ENCODE results near the gene FAM209A. TPM values are rescaled to one million over a fixed set of nuclear protein-coding genes. Genes with fewer than 3 reads are reported as not detected.
"Not testable (repeated sequence)": the region's sequence is repeated elsewhere in the genome, so short reads cannot be mapped to it uniquely, and the experiment has no call there.

FAM209A gene
- not detected for polyA plus RNA-seq (2013, experiment 1 of 4)
- not detected for polyA plus RNA-seq (2013, experiment 2 of 4)
- polyA plus RNA-seq (2013, experiment 3 of 4), result not detected
- polyA plus RNA-seq (2013, experiment 4 of 4), result 0.32 TPM

- not testable (repeated sequence) for H3K9me3 ChIP-seq (ENCODE audit: control insufficient read depth, low read length)
- 92 to 94% methylated on average over 6 to 7 of the region's 7 CpGs for WGBS, 2 experiments
Observed at GRCh38 chr20:56524444-56524843, at the start of gene FAM209A. TSS of gene FAM209A (plus strand) at chr20:56524744. CDS start at chr20:56524809, 65 bp downstream.

GRCh38 chr20:56483970-56484369, 40.6 kb upstream of the FAM209A start:
- H3K27me3 ChIP-seq (ENCODE audit: control insufficient read depth, insufficient read depth, low read length, poor library complexity, severe bottlenecking), result no peaks in the 10 kb centered on the region
- no peaks in the 10 kb centered on the region for H3K9me3 ChIP-seq (ENCODE audit: control insufficient read depth, low read length)
- H3K27ac ChIP-seq (ENCODE audit: insufficient read depth, low read depth, low read length, poor library complexity, severe bottlenecking), result no peak overlapping the region
- H3K4me1 ChIP-seq (ENCODE audit: control insufficient read depth, insufficient read depth, low read length), result no peaks in the 10 kb centered on the region
- H3K4me3 ChIP-seq (ENCODE audit: insufficient read depth, low read depth, low read length), result no peak overlapping the region
- 93 to 97% methylated on average over 6 to 7 of the region's 7 CpGs for WGBS, 2 experiments
- peaks cover 33% of the 10 kb centered on the region for H3K36me3 ChIP-seq (ENCODE audit: control insufficient read depth, insufficient read depth, low read length)

More at GRCh38 chr20:56524444-56524843, at the start of gene FAM209A:
- H3K36me3 ChIP-seq (ENCODE audit: control insufficient read depth, insufficient read depth, low read length), result peaks cover 16% of the 10 kb centered on the region
- H3K4me1 ChIP-seq (ENCODE audit: control insufficient read depth, insufficient read depth, low read length); H3K4me3 ChIP-seq (ENCODE audit: insufficient read depth, low read depth, low read length); H3K27me3 ChIP-seq (ENCODE audit: control insufficient read depth, insufficient read depth, low read length, poor library complexity, severe bottlenecking); H3K27ac ChIP-seq (ENCODE audit: insufficient read depth, low read depth, low read length, poor library complexity, severe bottlenecking): not testable (repeated sequence)

- H3K36me3 ChIP-seq (ENCODE audit: control insufficient read depth, insufficient read depth, low read length), result peaks cover 13% of the 10 kb centered on the region
Observed at GRCh38 chr20:56487216-56487615, 37.3 kb upstream of the FAM209A start.

GRCh38 chr20:56488566-56488965, 36.0 kb upstream of the FAM209A start:
- H3K27ac ChIP-seq (ENCODE audit: insufficient read depth, low read depth, low read length, poor library complexity, severe bottlenecking), result no peak overlapping the region
- no peak overlapping the region for H3K4me3 ChIP-seq (ENCODE audit: insufficient read depth, low read depth, low read length)
- no peaks in the 10 kb centered on the region for H3K4me1 ChIP-seq (ENCODE audit: control insufficient read depth, insufficient read depth, low read length)
- peaks cover 13% of the 10 kb centered on the region for H3K36me3 ChIP-seq (ENCODE audit: control insufficient read depth, insufficient read depth, low read length)
- no peaks in the 10 kb centered on the region for H3K27me3 ChIP-seq (ENCODE audit: control insufficient read depth, insufficient read depth, low read length, poor library complexity, severe bottlenecking)
- WGBS, 2 experiments, result 90 to 91% methylated on average over 5 of the region's 5 CpGs
- no peaks in the 10 kb centered on the region for H3K9me3 ChIP-seq (ENCODE audit: control insufficient read depth, low read length)

More at GRCh38 chr20:56487216-56487615, 37.3 kb upstream of the FAM209A start:
- H3K27me3 ChIP-seq (ENCODE audit: control insufficient read depth, insufficient read depth, low read length, poor library complexity, severe bottlenecking), result no peaks in the 10 kb centered on the region
- H3K4me1 ChIP-seq (ENCODE audit: control insufficient read depth, insufficient read depth, low read length), result no peaks in the 10 kb centered on the region
- no peak overlapping the region for H3K4me3 ChIP-seq (ENCODE audit: insufficient read depth, low read depth, low read length)
- H3K27ac ChIP-seq (ENCODE audit: insufficient read depth, low read depth, low read length, poor library complexity, severe bottlenecking), result no peak overlapping the region
- H3K9me3 ChIP-seq (ENCODE audit: control insufficient read depth, low read length), result no peaks in the 10 kb centered on the region
- 94 to 97% methylated on average over 11 of the region's 11 CpGs for WGBS, 2 experiments

GRCh38 chr20:56501116-56501515, 23.4 kb upstream of the FAM209A start:
- Histone ChIP-seq H3K4me3 (ENCODE audit: insufficient read depth, low read depth, low read length) (no peak overlapping the region), H3K9me3 (ENCODE audit: control insufficient read depth, low read length) (no peaks in the 10 kb centered on the region), H3K4me1 (ENCODE audit: control insufficient read depth, insufficient read depth, low read length) (no peaks in the 10 kb centered on the region), H3K27ac (ENCODE audit: insufficient read depth, low read depth, low read length, poor library complexity, severe bottlenecking) (no peak overlapping the region), H3K36me3 (ENCODE audit: control insufficient read depth, insufficient read depth, low read length) (no peaks in the 10 kb centered on the region), H3K27me3 (ENCODE audit: control insufficient read depth, insufficient read depth, low read length, poor library complexity, severe bottlenecking) (no peaks in the 10 kb centered on the region)
- 83 to 100% methylated on average over 1 of the region's 1 CpG for WGBS, 2 experiments

GRCh38 chr20:56503916-56504315, 20.6 kb upstream of the FAM209A start:
- no peaks in the 10 kb centered on the region for H3K27me3 ChIP-seq (ENCODE audit: control insufficient read depth, insufficient read depth, low read length, poor library complexity, severe bottlenecking)
- H3K9me3 ChIP-seq (ENCODE audit: control insufficient read depth, low read length), result no peaks in the 10 kb centered on the region
- H3K4me1 ChIP-seq (ENCODE audit: control insufficient read depth, insufficient read depth, low read length), result no peaks in the 10 kb centered on the region
- H3K36me3 ChIP-seq (ENCODE audit: control insufficient read depth, insufficient read depth, low read length), result no peaks in the 10 kb centered on the region
- H3K4me3 ChIP-seq (ENCODE audit: insufficient read depth, low read depth, low read length), result no peak overlapping the region
- WGBS, 2 experiments, result 92 to 94% methylated on average over 8 of the region's 8 CpGs
- H3K27ac ChIP-seq (ENCODE audit: insufficient read depth, low read depth, low read length, poor library complexity, severe bottlenecking), result no peak overlapping the region

GRCh38 chr20:56504373-56505005, 20.1 kb upstream of the FAM209A start:
- Histone ChIP-seq H3K27me3 (ENCODE audit: control insufficient read depth, insufficient read depth, low read length, poor library complexity, severe bottlenecking) (no peaks in the 10 kb centered on the region), H3K4me3 (ENCODE audit: insufficient read depth, low read depth, low read length) (no peak overlapping the region), H3K9me3 (ENCODE audit: control insufficient read depth, low read length) (no peaks in the 10 kb centered on the region), H3K36me3 (ENCODE audit: control insufficient read depth, insufficient read depth, low read length) (no peaks in the 10 kb centered on the region), H3K4me1 (ENCODE audit: control insufficient read depth, insufficient read depth, low read length) (no peaks in the 10 kb centered on the region), H3K27ac (ENCODE audit: insufficient read depth, low read depth, low read length, poor library complexity, severe bottlenecking) (no peak overlapping the region)
- 84 to 85% methylated on average over 9 of the region's 9 CpGs for WGBS, 2 experiments

- no peak overlapping the region for H3K27ac ChIP-seq (ENCODE audit: insufficient read depth, low read depth, low read length, poor library complexity, severe bottlenecking)
- H3K4me1 ChIP-seq (ENCODE audit: control insufficient read depth, insufficient read depth, low read length), result no peaks in the 10 kb centered on the region
- no peak overlapping the region for H3K4me3 ChIP-seq (ENCODE audit: insufficient read depth, low read depth, low read length)
- WGBS, 2 experiments, result 80 to 85% methylated on average over 3 of the region's 3 CpGs
- no peaks in the 10 kb centered on the region for H3K9me3 ChIP-seq (ENCODE audit: control insufficient read depth, low read length)
- H3K27me3 ChIP-seq (ENCODE audit: control insufficient read depth, insufficient read depth, low read length, poor library complexity, severe bottlenecking), result no peaks in the 10 kb centered on the region
- H3K36me3 ChIP-seq (ENCODE audit: control insufficient read depth, insufficient read depth, low read length), result no peaks in the 10 kb centered on the region
Observed at GRCh38 chr20:56506103-56506502, 18.4 kb upstream of the FAM209A start.

GRCh38 chr20:56511926-56512325, 12.6 kb upstream of the FAM209A start:
- 93 to 94% methylated on average over 10 of the region's 10 CpGs for WGBS, 2 experiments
- peaks cover 3% of the 10 kb centered on the region for H3K36me3 ChIP-seq (ENCODE audit: control insufficient read depth, insufficient read depth, low read length)
- H3K4me3 ChIP-seq (ENCODE audit: insufficient read depth, low read depth, low read length), result no peak overlapping the region
- no peaks in the 10 kb centered on the region for H3K9me3 ChIP-seq (ENCODE audit: control insufficient read depth, low read length)
- no peaks in the 10 kb centered on the region for H3K4me1 ChIP-seq (ENCODE audit: control insufficient read depth, insufficient read depth, low read length)
- no peaks in the 10 kb centered on the region for H3K27me3 ChIP-seq (ENCODE audit: control insufficient read depth, insufficient read depth, low read length, poor library complexity, severe bottlenecking)
- no peak overlapping the region for H3K27ac ChIP-seq (ENCODE audit: insufficient read depth, low read depth, low read length, poor library complexity, severe bottlenecking)

- no peak overlapping the region for H3K4me3 ChIP-seq (ENCODE audit: insufficient read depth, low read depth, low read length)
- peaks cover 13% of the 10 kb centered on the region for H3K36me3 ChIP-seq (ENCODE audit: control insufficient read depth, insufficient read depth, low read length)
- H3K9me3 ChIP-seq (ENCODE audit: control insufficient read depth, low read length), result no peaks in the 10 kb centered on the region
- 90 to 93% methylated on average over 22 of the region's 22 CpGs for WGBS, 2 experiments
- H3K27ac ChIP-seq (ENCODE audit: insufficient read depth, low read depth, low read length, poor library complexity, severe bottlenecking), result no peak overlapping the region
- no peaks in the 10 kb centered on the region for H3K4me1 ChIP-seq (ENCODE audit: control insufficient read depth, insufficient read depth, low read length)
- H3K27me3 ChIP-seq (ENCODE audit: control insufficient read depth, insufficient read depth, low read length, poor library complexity, severe bottlenecking), result no peaks in the 10 kb centered on the region
Observed at GRCh38 chr20:56513161-56514150, 11.1 kb upstream of the FAM209A start.

All from ectodermal cell (in vitro differentiated cells).